Astrocyte (in vitro differentiated cells and primary cell): Measurements from ENCODE around the gene KCNQ1. TPM values are rescaled to one million over a fixed set of nuclear protein-coding genes. Genes with fewer than 3 reads are reported as not detected.
A peak's percentile ranks its signal among the peaks of the same experiment; 100 is the strongest.

Experiments used
- DNase-seq: peaks from one replicate; pipeline ENCODE4 v3.0.0-alpha.2; 2010; ENCODE audit warnings: low read depth
- FAIRE-seq: peaks from 2 replicates; lab custom pipeline; 2011; peaks lifted over from hg19 to GRCh38; lab: Jason Lieb, UNC
- H2AFZ ChIP-seq: 2 replicates; pipeline ENCODE4 v1.6.0; 2012; ENCODE audit warnings: low read depth, low read length, inconsistent platforms
- H3K27ac ChIP-seq: 2 replicates; pipeline ENCODE4 v1.5.1; 2011; ENCODE audit warnings: low read depth, low read length, inconsistent platforms
- H3K27me3 ChIP-seq: 2 replicates; pipeline ENCODE4 v1.6.0; 2011; ENCODE audit warnings: low read length, inconsistent platforms; ENCODE audit not compliant: insufficient read depth
- H3K36me3 ChIP-seq: 2 replicates; pipeline ENCODE4 v1.5.1; 2011; ENCODE audit warnings: low read length, inconsistent platforms; ENCODE audit not compliant: insufficient read depth
- H3K4me1 ChIP-seq: 2 replicates; pipeline ENCODE4 v1.5.1; 2011; ENCODE audit warnings: low read length, inconsistent platforms; ENCODE audit not compliant: insufficient read depth
- H3K4me2 ChIP-seq: 2 replicates; pipeline ENCODE4 v1.6.0; 2012; ENCODE audit warnings: low read length, inconsistent platforms
- H3K4me3 ChIP-seq: 2 replicates; pipeline ENCODE4 v1.5.1; 2011; ENCODE audit warnings: low read depth, mild to moderate bottlenecking, low read length, inconsistent platforms; ENCODE audit not compliant: insufficient read depth
- H3K79me2 ChIP-seq: 2 replicates; pipeline ENCODE4 v1.6.0; 2012; ENCODE audit warnings: mild to moderate bottlenecking, low read length, inconsistent platforms; ENCODE audit not compliant: insufficient read depth
- H3K9ac ChIP-seq: 2 replicates; pipeline ENCODE4 v1.6.0; 2012; ENCODE audit warnings: mild to moderate bottlenecking, low read length, inconsistent platforms
- H3K9me3 ChIP-seq: 2 replicates; pipeline ENCODE4 v1.5.1; 2012; ENCODE audit warnings: low read depth, mild to moderate bottlenecking, low read length, inconsistent platforms; ENCODE audit not compliant: insufficient read depth
- H4K20me1 ChIP-seq: 2 replicates; pipeline ENCODE4 v1.6.0; 2012; ENCODE audit warnings: low read length, inconsistent platforms; ENCODE audit not compliant: insufficient read depth
- H3K27ac Mint-ChIP-seq: one replicate; pipeline ENCODE4 v1.8.0; 2021; ENCODE audit warnings: mild to moderate bottlenecking, mixed read lengths; ENCODE audit not compliant: unreplicated experiment
- H3K27me3 Mint-ChIP-seq: one replicate; pipeline ENCODE4 v1.8.0; 2021; ENCODE audit warnings: low read depth, mixed read lengths; ENCODE audit not compliant: unreplicated experiment
- H3K36me3 Mint-ChIP-seq: one replicate; pipeline ENCODE4 v1.8.0; 2021; ENCODE audit warnings: low read depth, mixed read lengths; ENCODE audit not compliant: unreplicated experiment
- H3K4me1 Mint-ChIP-seq: one replicate; pipeline ENCODE4 v1.8.0; 2021; ENCODE audit warnings: low read depth, mixed read lengths; ENCODE audit not compliant: unreplicated experiment
- H3K4me3 Mint-ChIP-seq: one replicate; pipeline ENCODE4 v1.8.0; 2021; ENCODE audit warnings: mild to moderate bottlenecking, moderate library complexity, mixed read lengths; ENCODE audit not compliant: unreplicated experiment
- H3K9me3 Mint-ChIP-seq: one replicate; pipeline ENCODE4 v1.8.0; 2021; ENCODE audit warnings: mild to moderate bottlenecking, mixed read lengths; ENCODE audit not compliant: unreplicated experiment
- EZH2 ChIP-seq: IDR thresholded peaks from 2 replicates; pipeline ENCODE4 v1.6.1; 2012; ENCODE audit warnings: mild to moderate bottlenecking, low read length, inconsistent platforms; ENCODE audit not compliant: insufficient read depth
- total RNA-seq: library from RNA; stranded (reverse); gene quantifications from 2 replicates; pipeline ENCODE4 v1.2.1, GENCODE V29; 2021
- TF ChIP-seq, protein P1 (sequence below): IDR thresholded peaks from 2 replicates; pipeline ENCODE4 v1.5.1; 2011; ENCODE audit warnings: low read depth, mild to moderate bottlenecking, inconsistent platforms, low read length, moderate library complexity; ENCODE audit not compliant: insufficient read depth

The KCNQ1 gene
- total RNA-seq, 1 donor from 2014 or later: not detected

DNA sequence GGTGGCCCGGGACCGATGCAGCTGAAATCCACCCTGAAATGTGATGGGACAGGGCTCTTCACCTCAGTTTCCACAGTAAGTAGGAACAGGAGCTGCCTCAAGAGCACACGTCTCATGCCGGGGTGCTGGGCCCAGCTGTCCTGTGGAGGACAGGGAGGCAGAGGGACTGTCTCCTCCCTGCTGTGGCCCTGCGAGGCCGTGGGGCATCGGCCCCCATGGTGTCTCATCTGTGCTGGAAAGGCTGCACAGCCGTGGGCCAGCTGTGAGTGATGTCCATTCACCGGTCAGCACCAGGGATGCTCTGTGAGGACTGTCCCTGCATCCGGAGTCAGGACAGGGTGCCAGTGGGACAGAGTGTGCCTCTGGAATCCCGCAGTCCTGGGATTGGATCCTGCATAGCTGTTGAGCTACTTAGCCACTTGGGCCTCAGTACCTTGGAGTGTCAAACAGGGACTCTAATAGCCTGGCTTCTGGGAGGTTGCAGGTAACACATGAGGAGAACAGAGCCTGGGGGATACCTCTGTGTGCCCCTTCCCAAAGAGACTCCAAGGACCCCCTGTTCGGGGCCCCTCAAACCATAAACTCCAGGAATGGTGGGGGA, 17.0 kb upstream of the KCNQ1 start:
- Mint-ChIP-seq H3K9me3 (no peaks in the 10 kb centered on the region), H3K27ac (no peak overlapping the region), H3K36me3 (no peaks in the 10 kb centered on the region), H3K27me3 (peaks cover 25% of the 10 kb centered on the region), H3K4me1 (no peaks in the 10 kb centered on the region), H3K4me3 (no peak overlapping the region)
- no peak overlapping the region for H3K27ac ChIP-seq
- no peak for TF ChIP-seq EZH2
- TF ChIP-seq, protein P1, sequence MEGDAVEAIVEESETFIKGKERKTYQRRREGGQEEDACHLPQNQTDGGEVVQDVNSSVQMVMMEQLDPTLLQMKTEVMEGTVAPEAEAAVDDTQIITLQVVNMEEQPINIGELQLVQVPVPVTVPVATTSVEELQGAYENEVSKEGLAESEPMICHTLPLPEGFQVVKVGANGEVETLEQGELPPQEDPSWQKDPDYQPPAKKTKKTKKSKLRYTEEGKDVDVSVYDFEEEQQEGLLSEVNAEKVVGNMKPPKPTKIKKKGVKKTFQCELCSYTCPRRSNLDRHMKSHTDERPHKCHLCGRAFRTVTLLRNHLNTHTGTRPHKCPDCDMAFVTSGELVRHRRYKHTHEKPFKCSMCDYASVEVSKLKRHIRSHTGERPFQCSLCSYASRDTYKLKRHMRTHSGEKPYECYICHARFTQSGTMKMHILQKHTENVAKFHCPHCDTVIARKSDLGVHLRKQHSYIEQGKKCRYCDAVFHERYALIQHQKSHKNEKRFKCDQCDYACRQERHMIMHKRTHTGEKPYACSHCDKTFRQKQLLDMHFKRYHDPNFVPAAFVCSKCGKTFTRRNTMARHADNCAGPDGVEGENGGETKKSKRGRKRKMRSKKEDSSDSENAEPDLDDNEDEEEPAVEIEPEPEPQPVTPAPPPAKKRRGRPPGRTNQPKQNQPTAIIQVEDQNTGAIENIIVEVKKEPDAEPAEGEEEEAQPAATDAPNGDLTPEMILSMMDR: no peak
- DNase-seq (no peak), FAIRE-seq (no peak)
- H2AFZ ChIP-seq: no peak overlapping the region
- no peaks in the 10 kb centered on the region for H3K27me3 ChIP-seq
- H3K4me1 ChIP-seq: no peaks in the 10 kb centered on the region
- peaks cover 2% of the 10 kb centered on the region for H4K20me1 ChIP-seq
- H3K4me3 ChIP-seq: no peak overlapping the region
- H3K9ac ChIP-seq: no peak overlapping the region
- peaks cover 2% of the 10 kb centered on the region for H3K9me3 ChIP-seq
- no peaks in the 10 kb centered on the region for H3K79me2 ChIP-seq
- no peaks in the 10 kb centered on the region for H3K36me3 ChIP-seq
- no peak overlapping the region for H3K4me2 ChIP-seq

DNA sequence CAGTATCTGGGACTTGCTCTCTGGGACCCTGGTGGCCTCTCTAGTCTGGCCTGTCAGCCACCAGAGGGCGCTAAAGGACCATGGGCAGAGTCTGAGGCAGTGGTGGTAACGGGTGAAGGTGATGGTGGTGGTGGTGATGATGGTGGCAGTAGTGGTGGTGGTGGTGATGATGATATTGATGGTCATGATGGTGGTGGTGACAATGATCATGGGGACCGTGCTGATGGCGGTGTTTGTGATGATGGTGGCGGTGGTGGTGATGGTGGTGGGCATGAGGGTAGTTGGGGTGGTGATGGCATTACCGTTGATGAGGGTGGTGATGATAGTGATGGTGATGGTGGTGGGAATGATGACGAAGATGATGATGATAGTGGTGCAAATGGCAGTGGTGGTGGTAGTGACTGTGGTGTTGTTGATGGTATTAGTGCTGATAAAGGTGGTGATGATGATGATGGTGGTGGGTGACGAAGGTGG, 16.4 kb upstream of the KCNQ1 start:
- Histone ChIP-seq H3K4me2 (no peak overlapping the region), H3K4me3 (no peak overlapping the region), H3K9ac (no peak overlapping the region), H4K20me1 (peaks cover 2% of the 10 kb centered on the region), H3K4me1 (no peaks in the 10 kb centered on the region), H3K9me3 (peaks cover 2% of the 10 kb centered on the region), H3K36me3 (no peaks in the 10 kb centered on the region), H3K79me2 (no peaks in the 10 kb centered on the region), H3K27ac (no peak overlapping the region), H3K27me3 (no peaks in the 10 kb centered on the region), H2AFZ (no peak overlapping the region)
- FAIRE-seq (no peak), DNase-seq (peak; percentile 7)
- H3K4me1 Mint-ChIP-seq: no peaks in the 10 kb centered on the region
- no peaks in the 10 kb centered on the region for H3K9me3 Mint-ChIP-seq
- H3K4me3 Mint-ChIP-seq: no peak overlapping the region
- H3K36me3 Mint-ChIP-seq: no peaks in the 10 kb centered on the region
- no peak overlapping the region for H3K27ac Mint-ChIP-seq
- TF ChIP-seq, protein P1: peak; percentile 72
- no peak for TF ChIP-seq EZH2
- H3K27me3 Mint-ChIP-seq: peaks cover 21% of the 10 kb centered on the region

DNA sequence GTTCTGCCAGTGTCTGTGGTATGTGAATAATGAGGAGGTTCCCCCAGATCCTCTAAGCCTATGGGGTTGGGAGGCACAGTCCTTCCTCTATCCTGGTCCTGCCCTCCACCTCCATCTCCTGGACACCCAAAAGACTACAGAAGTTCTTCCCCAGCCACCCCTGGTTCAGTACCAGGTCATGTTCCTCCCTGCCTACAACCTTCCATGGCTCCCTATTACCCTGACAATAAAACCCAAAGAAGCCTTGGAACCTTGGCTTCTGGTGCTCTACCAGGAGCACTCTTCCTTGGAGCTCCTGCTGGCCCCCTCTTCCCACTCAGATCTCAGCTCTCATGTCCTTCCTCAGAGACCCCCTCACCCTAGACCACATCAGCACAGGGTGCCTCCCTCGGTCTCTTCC, 13.4 kb upstream of the KCNQ1 start:
- H3K4me2 ChIP-seq: no peak overlapping the region
- H3K9me3 ChIP-seq: peaks cover 2% of the 10 kb centered on the region
- no peaks in the 10 kb centered on the region for H3K9me3 Mint-ChIP-seq
- no peak overlapping the region for H3K4me3 Mint-ChIP-seq
- no peak overlapping the region for H2AFZ ChIP-seq
- no peaks in the 10 kb centered on the region for H3K4me1 Mint-ChIP-seq
- peaks cover 2% of the 10 kb centered on the region for H4K20me1 ChIP-seq
- peaks cover 3% of the 10 kb centered on the region for H3K27me3 ChIP-seq
- no peak for DNase-seq
- no peaks in the 10 kb centered on the region for H3K36me3 Mint-ChIP-seq
- H3K27ac ChIP-seq: no peak overlapping the region
- H3K36me3 ChIP-seq: no peaks in the 10 kb centered on the region
- peaks cover 16% of the 10 kb centered on the region for H3K27me3 Mint-ChIP-seq
- H3K79me2 ChIP-seq: no peaks in the 10 kb centered on the region
- no peak overlapping the region for H3K4me3 ChIP-seq
- H3K9ac ChIP-seq: no peak overlapping the region
- FAIRE-seq: no peak
- no peak for TF ChIP-seq EZH2
- TF ChIP-seq, protein P1: no peak
- H3K4me1 ChIP-seq: no peaks in the 10 kb centered on the region
- no peak overlapping the region for H3K27ac Mint-ChIP-seq
